CD4-positive, alpha-beta T cell treated with Interleukin-6 for 4 hours (primary cell): ENCODE measurements around the gene ITPRIP.

Experiments
- DNase-seq: peaks from one replicate; pipeline ENCODE4 v3.0.0-alpha.2; 2020; ENCODE audit warnings: mixed read lengths

The ITPRIP gene

GRCh38 chr10:104337985-104338735, at the start of gene ITPRIP:
TSS of gene ITPRIP (minus strand) at chr10:104338465. CDS start at chr10:104316051, 22,414 bp downstream.
- peak; percentile 78 for DNase-seq

GRCh38 chr10:104387130-104387888, 49.0 kb upstream of the ITPRIP start:
- no peak for DNase-seq

GRCh38 chr10:104380336-104380735, 42.1 kb upstream of the ITPRIP start:
- DNase-seq: no peak

GRCh38 chr10:104376784-104377300, 38.6 kb upstream of the ITPRIP start:
- DNase-seq: no peak

- DNase-seq: no peak
Measured at GRCh38 chr10:104374591-104374990, 36.3 kb upstream of the ITPRIP start.

GRCh38 chr10:104371753-104372152, 33.5 kb upstream of the ITPRIP start:
- no peak for DNase-seq

- DNase-seq: no peak
Measured at GRCh38 chr10:104368381-104368780, 30.1 kb upstream of the ITPRIP start.

GRCh38 chr10:104367904-104368303, 29.6 kb upstream of the ITPRIP start:
- DNase-seq: no peak

- DNase-seq: no peak
Measured at GRCh38 chr10:104359811-104360210, 21.5 kb upstream of the ITPRIP start.

GRCh38 chr10:104353325-104354048, 15.2 kb upstream of the ITPRIP start, which contains the start of gene CFAP58:
TSS of gene CFAP58 (plus strand) at chr10:104353833. CDS start at chr10:104353898, 65 bp downstream.
- peak; percentile 96 for DNase-seq

- no peak for DNase-seq
Measured at GRCh38 chr10:104351919-104352318, 13.7 kb upstream of the ITPRIP start.

GRCh38 chr10:104351061-104351702, 12.9 kb upstream of the ITPRIP start:
- no peak for DNase-seq

- peak; percentile 41 for DNase-seq
Measured at GRCh38 chr10:104350127-104350635, 11.9 kb upstream of the ITPRIP start.

GRCh38 chr10:104349623-104350126, 11.4 kb upstream of the ITPRIP start:
- no peak for DNase-seq

GRCh38 chr10:104348601-104349000, 10.3 kb upstream of the ITPRIP start:
- no peak for DNase-seq

GRCh38 chr10:104347295-104348045, 9.2 kb upstream of the ITPRIP start:
- no peak for DNase-seq

GRCh38 chr10:104345941-104346340, 7.7 kb upstream of the ITPRIP start:
- peak; percentile 49 for DNase-seq

GRCh38 chr10:104345515-104345914, 7.2 kb upstream of the ITPRIP start:
- no peak for DNase-seq

GRCh38 chr10:104344219-104344618, 6.0 kb upstream of the ITPRIP start:
- DNase-seq: no peak

- no peak for DNase-seq
Measured at GRCh38 chr10:104342941-104343411, 4.7 kb upstream of the ITPRIP start.

- DNase-seq: no peak
Measured at GRCh38 chr10:104340641-104341040, 2.4 kb upstream of the ITPRIP start.
